Activated T-cell treated with anti-CD3 and anti-CD28 coated beads for 24 hours (primary cell): Measurements from ENCODE around the gene ENPP7.

Experiments used
- DNase-seq: peaks from one replicate; pipeline ENCODE4 v3.0.0-alpha.2; 2020; ENCODE audit warnings: low read depth

The ENPP7 gene

DNA sequence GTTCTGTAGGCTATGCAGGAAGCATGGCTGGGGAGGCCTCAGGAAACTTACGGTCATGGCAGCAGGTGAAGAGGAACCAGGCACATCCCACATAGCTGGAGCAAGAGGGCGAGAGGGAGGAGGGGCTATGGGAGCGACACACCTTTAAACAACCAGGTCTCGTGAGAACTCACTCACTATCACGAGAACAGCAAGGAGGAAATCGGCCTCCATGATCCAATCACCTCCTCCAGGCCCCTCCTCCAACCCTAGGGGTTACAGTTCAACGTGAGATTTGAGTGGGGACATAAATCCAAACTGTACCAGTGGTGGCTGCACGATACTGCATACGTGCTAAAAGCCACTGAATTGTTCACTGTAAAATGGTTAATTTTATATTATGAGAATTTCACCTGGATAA, 26.1 kb upstream of the ENPP7 start:
- DNase-seq: no peak

DNA sequence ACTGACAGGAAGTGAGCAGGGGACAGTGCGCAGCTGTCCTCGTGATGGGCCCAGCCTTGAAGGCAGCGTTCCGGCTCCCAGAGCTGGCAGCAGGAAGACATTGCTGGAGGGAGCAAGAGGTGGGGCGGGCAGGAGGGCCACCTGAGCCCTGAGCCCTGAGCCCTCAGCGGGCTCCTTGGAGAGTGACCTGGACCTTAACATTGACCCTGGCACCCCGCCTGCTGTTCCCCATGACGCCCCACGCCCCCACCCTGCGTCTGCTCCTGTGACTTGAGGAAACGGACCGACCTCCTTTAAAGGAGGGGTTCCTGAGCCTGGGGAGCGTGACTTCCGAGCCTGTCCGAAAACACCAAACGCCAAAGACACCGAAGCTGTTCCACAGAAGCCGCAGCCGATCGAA, 25.1 kb upstream of the ENPP7 start:
- no peak for DNase-seq

- no peak for DNase-seq
Observed at GRCh38 chr17:79706931-79707850, 23.6 kb upstream of the ENPP7 start.

DNA sequence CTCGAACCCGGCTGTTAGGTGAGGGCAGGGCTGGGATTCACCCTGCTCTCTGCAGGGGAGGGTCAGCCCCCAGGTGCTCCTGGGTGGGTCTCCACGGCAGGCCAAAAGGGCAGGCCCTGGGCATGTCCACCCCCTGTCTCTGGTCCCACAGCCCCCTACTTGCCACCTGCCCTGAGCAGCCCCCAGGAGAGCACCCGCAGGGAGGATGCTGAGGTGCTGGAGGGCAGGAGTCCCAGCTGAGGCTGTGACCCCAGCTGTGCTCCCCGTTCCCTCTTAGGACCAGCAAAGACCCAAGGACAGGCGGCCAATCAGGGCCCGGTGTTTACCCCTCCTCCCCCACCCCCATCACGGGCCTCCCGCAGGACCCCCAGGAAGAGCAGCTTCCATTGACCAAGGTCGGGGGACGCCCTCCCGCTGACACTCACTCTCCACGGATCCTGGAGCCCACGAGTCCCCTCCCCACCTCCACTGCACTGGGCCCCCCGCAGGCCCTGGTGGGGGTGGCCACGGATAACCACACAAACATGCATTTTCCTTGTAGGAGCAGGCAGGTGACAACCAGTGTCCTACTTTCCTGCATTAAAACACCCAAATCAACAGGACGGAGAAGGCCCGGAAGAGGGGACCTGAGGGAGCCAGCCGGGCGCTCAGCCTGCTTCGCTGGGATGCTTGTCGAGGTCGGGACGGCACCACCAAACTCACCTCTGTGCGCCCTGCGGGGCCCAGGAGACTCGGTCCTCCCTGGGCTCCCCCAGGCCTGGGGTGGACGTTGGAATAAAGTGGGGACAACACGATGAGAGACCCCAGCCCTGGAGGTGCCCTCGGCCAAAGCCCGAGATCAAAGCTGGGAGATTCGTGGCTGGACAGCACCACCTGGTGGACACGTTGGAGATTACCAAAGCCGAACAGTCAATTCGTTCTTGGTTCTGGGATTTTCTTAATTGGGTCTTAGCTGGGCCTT, 22.5 kb upstream of the ENPP7 start:
- peak; percentile 30 for DNase-seq

DNA sequence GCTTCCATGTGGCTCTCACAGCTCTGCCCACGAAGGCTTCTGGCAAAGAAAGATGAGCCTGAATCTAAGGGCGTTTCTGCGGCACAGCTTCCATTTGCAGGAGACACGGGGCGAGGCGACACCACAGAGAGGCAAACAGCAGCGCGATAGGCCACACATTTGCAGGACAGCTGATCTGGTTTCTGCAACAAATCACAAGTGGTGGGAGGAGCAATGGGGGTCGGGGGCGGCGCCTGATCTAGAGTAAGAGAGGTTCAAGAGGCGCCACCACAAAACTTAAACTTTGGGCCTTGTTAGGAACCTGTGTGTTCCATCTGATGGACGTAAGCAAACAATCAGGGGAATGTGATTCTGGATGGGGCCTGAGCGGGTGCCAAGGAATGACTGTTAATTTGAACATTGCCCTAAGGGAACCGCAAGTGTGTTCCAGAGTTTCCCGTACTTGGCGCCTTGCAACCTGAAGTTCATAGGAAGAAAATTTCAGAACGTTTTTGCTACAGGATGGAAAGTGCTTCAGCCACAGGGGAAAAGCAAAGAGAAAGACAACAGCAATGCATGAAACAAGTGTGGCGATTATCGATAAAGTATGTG, 18.9 kb upstream of the ENPP7 start:
- no peak for DNase-seq

- DNase-seq: no peak
Observed at GRCh38 chr17:79713391-79713790, 17.4 kb upstream of the ENPP7 start.

GRCh38 chr17:79714176-79715097, 16.3 kb upstream of the ENPP7 start:
- DNase-seq: no peak

DNA sequence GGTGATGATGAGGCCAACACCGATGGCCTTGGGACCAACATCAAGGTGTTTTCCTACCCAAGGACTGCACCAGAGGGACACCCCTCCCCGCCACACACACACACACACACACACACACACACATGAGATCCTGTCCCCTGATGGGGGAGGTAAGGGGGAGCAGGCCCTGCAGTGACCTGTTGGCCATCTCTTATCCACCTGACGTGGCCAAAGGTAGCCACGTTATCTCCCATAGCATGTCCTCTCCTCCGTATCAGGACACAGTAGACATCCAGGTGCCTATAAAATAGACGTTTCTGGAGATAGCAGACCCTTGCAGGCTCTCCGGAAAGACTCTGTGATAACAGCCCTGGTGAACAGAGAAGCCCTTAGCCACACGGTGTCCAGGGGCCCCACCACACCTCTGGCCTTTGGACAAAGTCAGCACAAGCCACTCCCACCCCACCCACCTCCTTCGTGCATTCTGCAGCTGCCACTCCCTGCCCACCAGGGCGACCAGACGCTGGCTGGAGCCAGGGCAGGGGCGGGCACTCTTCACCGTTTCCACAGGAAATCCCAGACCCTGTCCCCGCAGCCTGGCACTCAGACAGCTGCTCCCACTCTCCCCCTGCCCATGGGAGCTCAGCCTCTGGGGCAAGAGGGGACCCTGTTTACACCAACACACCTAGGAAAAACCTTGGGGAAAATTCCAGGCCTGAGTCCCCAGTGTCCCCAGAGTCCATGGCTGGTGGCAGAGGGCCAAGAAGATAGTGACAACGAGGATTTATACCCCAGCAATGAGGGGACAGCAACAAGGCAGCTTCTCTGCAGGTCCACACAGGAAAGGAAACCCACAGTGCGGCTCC, 15.4 kb upstream of the ENPP7 start:
- DNase-seq: no peak

- no peak for DNase-seq
Observed at GRCh38 chr17:79715943-79716797, 14.6 kb upstream of the ENPP7 start.

GRCh38 chr17:79720705-79721292, 9.9 kb upstream of the ENPP7 start:
- DNase-seq: no peak

DNA sequence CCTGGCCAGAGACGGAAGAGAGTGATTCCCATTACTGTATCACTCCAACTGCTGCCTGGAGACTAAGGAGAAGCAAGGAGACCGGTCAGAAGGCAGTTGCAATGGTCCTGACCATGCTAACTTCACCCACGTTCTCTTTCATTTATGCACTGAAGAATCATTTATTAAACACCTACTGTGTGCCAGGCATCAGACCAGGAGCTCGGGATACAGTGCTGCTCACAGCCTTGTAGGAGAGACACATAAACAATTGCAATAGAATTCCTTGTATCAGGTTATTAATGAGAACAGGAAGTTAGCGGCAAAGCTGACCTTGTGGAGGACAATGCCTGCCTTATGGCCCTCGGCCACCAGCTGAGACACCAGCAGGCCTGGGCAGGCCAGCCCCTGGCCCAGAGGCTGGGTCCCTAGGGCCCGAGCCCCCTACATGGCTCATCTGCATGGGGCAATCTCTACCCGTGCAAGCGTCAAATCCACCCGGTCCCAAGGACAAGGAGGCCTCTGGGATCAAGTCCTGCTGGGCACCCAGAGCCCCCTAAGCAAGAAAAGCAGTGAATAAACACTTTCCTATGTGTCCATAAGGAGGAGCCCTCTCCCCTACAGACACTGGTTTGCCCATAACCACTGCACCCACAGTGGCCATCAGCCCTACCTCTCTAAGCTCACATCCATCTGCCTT, 8.6 kb upstream of the ENPP7 start:
- DNase-seq: no peak

DNA sequence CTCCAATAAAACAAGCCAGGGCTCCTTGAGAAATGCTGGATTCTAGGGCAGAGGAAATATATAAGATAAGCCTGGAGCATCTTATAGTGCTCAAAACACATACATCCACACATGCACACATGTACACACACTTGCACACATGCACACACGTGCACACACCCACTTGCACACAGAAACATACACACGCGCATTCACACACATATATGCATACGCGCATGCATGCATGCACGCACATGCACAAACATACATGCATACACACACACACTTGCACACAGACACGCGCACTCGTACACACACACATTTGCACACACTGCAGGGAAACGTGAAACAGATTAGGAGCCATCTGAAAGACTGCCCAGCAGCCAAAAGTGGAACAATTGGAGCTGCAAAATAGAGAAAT, 8.0 kb upstream of the ENPP7 start:
- DNase-seq: no peak

DNA sequence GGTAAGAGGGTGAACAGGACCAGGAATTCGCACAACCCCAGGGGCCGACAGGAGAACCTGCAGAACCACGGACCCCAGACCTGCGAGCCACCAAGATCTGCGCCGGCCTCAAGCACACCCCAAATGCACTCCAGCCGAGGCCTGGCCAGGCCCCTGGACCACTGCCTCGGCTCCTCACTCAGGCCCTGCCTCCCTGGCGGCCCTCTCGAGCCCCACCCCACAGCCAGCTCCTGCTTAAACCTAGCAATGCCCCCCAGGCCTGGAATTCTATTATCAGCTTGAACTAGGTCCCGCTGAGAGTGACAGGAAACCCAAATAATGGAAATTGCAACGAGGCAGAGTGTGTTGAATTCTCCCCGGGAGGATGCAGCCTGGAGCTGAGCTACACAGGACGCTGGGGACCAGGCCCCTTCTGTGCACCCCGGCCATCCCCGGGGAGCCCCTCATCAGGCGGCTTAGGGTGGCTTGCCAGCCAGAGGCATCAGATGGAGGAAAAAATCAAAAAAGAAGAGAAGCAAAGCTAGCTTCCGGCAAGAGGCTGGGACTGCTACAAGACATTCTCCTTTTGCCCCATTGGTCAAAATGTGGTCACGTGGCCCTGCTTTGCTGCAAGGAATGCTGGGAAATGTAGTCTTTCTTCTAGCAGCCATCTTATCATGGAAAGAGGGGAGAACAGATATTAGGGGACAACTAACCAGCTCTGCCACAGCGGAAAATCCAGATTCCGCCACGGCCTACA, 2.4 kb upstream of the ENPP7 start:
- DNase-seq: peak; percentile 80

GRCh38 chr17:79728908-79729471, 1.8 kb upstream of the ENPP7 start:
- DNase-seq: no peak

- no peak for DNase-seq
Observed at GRCh38 chr17:79729761-79730160, 982 bp upstream of the ENPP7 start.

GRCh38 chr17:79730437-79730768, 340 bp upstream of the ENPP7 start:
- DNase-seq: no peak

- no peak for DNase-seq
Observed at GRCh38 chr17:79732254-79732653, 1.5 kb downstream of the ENPP7 start.
